ENCODE data around the gene STING1. TPM values are rescaled to one million over a fixed set of nuclear protein-coding genes. Genes with fewer than 3 reads are reported as not detected.
"Not testable (repeated sequence)": the region's sequence is repeated elsewhere in the genome, so short reads cannot be mapped to it uniquely, and the experiment has no call there.

Gene STING1
- total RNA-seq, 2 donors from 2014 or later = 6.7 to 24.4 TPM

DNA sequence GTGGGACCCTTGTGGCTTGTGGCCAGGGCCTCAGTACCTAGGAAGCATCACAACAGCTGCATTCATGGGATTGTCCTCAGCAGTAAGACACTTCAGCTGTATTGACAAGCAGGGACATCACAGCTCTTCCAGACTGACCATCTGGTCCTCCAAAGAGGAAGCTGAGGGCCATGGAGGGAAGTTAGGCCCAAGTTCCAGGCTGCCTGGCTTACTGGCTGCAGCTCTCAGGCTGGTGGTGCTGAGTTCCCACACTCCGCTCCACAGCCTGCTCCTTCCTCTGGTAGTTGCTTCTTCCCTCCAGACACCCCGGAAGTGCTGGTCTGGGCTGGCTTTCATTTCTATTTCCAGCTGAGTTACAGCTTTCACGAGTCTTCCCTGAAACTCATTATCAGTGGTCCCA lies 5.7 kb upstream of the STING1 start:
- no peak for TF ChIP-seq POLR2A (IDR thresholded peaks at IDR 0.05)
- no peak for TF ChIP-seq CTCF (IDR thresholded peaks at IDR 0.05)
- peak in 1 of 4 donors; percentile 67 for DNase-seq
- Histone ChIP-seq H3K4me3 (no peak overlapping the region), H3K4me1 (peaks cover 4% of the 10 kb centered on the region), H3K9me3 (no peaks in the 10 kb centered on the region), H3K27me3 (no peaks in the 10 kb centered on the region), H3K27ac (peak overlapping the region in 1 of 4 donors; percentile 48), H3K36me3 (replicated peaks in 1 of 2; ENCODE audit: insufficient read depth in 1 of 2, low read depth in 2 of 2) (no peaks in the 10 kb centered on the region)
- intact Hi-C loops (cut with DNase I) = no loop called here
- 78 to 93% methylated on average over 3 of the region's 3 CpGs for WGBS, 2 donors
- no peak for ATAC-seq

GRCh38 chr5:139486201-139486600 lies 3.6 kb upstream of the STING1 start:
- peaks cover 9% of the 10 kb centered on the region for H3K4me1 ChIP-seq
- no peaks in the 10 kb centered on the region for H3K9me3 ChIP-seq
- DNase-seq (no peak), ATAC-seq (no peak)
- no peak overlapping the region for H3K27ac ChIP-seq
- no peaks in the 10 kb centered on the region for H3K27me3 ChIP-seq
- H3K36me3 ChIP-seq (replicated peaks in 1 of 2; ENCODE audit: insufficient read depth in 1 of 2, low read depth in 2 of 2) = no peaks in the 10 kb centered on the region
- H3K4me3 ChIP-seq = no peak overlapping the region
- no peak for TF ChIP-seq CTCF (IDR thresholded peaks at IDR 0.05)
- TF ChIP-seq POLR2A (IDR thresholded peaks at IDR 0.05) = no peak
- WGBS, 2 donors = 78 to 84% methylated on average over 7 of the region's 7 CpGs
- intact Hi-C loops (cut with DNase I) = no loop called here

GRCh38 chr5:139482890-139483208 lies 291 bp upstream of the STING1 start:
- intact Hi-C loops (cut with DNase I); H3K27me3 ChIP-seq; H3K4me1 ChIP-seq; H3K4me3 ChIP-seq; ATAC-seq; H3K9me3 ChIP-seq; H3K36me3 ChIP-seq (replicated peaks in 1 of 2; ENCODE audit: insufficient read depth in 1 of 2, low read depth in 2 of 2); DNase-seq: not testable (repeated sequence)
- H3K27ac ChIP-seq = peak overlapping the region in 3 of 4 donors; percentile 68 to 86 (median 72)
- WGBS, 2 donors = 69 to 87% methylated on average over 6 of the region's 6 CpGs

DNA sequence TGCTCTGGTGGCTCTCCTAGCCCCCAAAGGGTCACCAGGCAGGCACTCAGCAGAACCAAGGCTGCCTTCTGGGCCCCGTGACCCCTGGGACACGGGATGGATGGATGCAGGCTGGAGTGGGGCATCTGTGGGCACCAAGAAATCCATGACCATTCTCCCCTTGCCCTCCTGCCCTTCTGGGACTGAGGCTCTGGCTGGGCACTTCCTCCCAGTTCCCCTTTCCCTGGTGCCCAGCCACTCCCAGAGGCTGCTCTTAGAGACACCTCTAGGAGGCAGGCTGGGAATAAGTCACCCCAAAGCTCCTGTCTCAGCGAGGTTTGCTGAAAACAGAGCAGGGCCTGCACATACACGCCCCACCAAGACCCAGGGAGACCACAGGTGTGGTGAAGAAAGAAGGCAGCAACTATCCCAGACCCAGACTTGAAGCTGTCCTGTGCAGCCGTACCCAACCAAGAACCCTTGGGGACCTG lies 943 bp downstream of the STING1 start:
- peak overlapping the region; percentile 33 to 86 (median 70) for H3K27ac ChIP-seq
- TF ChIP-seq POLR2A (IDR thresholded peaks at IDR 0.05) (no peak), CTCF (IDR thresholded peaks at IDR 0.05) (no peak)
- no peaks in the 10 kb centered on the region for H3K27me3 ChIP-seq
- DNase-seq (peak in 1 of 4 donors; percentile 31), ATAC-seq (peak; percentile 7)
- intact Hi-C loops (cut with DNase I) = no loop called here
- 60% methylated on average over 4 of the region's 5 CpGs; no CpG with 5 or more reads in 1 of the 2 donors for WGBS, 2 donors
- H3K36me3 ChIP-seq (replicated peaks in 1 of 2; ENCODE audit: insufficient read depth in 1 of 2, low read depth in 2 of 2) = no peaks in the 10 kb centered on the region
- no peak overlapping the region for H3K4me3 ChIP-seq
- H3K9me3 ChIP-seq = no peaks in the 10 kb centered on the region
- peaks cover 9% of the 10 kb centered on the region for H3K4me1 ChIP-seq

DNA sequence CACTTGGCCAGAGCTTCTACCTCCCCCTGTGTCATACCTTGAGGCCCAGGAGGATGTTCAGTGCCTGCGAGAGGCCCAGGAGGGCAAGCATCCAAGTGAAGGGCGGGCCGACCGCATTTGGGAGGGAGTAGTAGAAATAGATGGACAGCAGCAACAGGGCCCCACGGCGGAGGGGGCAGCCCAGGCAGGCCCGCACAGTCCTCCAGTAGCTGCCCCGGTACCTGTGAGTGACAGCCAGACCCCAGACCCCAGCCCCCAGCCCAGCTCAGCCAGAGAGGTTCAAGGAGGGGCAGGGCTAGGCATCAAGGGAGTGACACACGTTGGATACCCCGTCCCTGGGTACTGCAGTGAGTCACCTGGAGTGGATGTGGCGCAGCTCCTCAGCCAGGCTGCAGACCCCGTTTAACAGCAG lies 1.4 kb downstream of the STING1 start:
- no peak for TF ChIP-seq POLR2A (IDR thresholded peaks at IDR 0.05)
- TF ChIP-seq CTCF (IDR thresholded peaks at IDR 0.05) = no peak
- Histone ChIP-seq H3K27me3 (no peaks in the 10 kb centered on the region), H3K27ac (peak overlapping the region; percentile 33 to 86 (median 70)), H3K36me3 (replicated peaks in 1 of 2; ENCODE audit: insufficient read depth in 1 of 2, low read depth in 2 of 2) (no peaks in the 10 kb centered on the region), H3K4me1 (peaks cover 9% of the 10 kb centered on the region), H3K9me3 (no peaks in the 10 kb centered on the region), H3K4me3 (no peak overlapping the region)
- ATAC-seq (peak; percentile 10), DNase-seq (no peak)
- intact Hi-C loops (cut with DNase I) = no loop called here
- WGBS, 2 donors = 73 to 88% methylated on average over 5 to 12 of the region's 12 CpGs

GRCh38 chr5:139479729-139480128 lies 2.8 kb downstream of the STING1 start:
- WGBS, 2 donors = 97 to 100% methylated on average over 3 to 4 of the region's 4 CpGs
- intact Hi-C loops (cut with DNase I); H3K36me3 ChIP-seq (replicated peaks in 1 of 2; ENCODE audit: insufficient read depth in 1 of 2, low read depth in 2 of 2); H3K27me3 ChIP-seq; DNase-seq; H3K4me1 ChIP-seq; ATAC-seq; H3K27ac ChIP-seq; H3K4me3 ChIP-seq; H3K9me3 ChIP-seq: not testable (repeated sequence)

GRCh38 chr5:139478657-139479423 lies 3.7 kb downstream of the STING1 start:
- WGBS, 2 donors = 77 to 81% methylated on average over 9 of the region's 9 CpGs
- H3K4me1 ChIP-seq; H3K27ac ChIP-seq; intact Hi-C loops (cut with DNase I); ATAC-seq; H3K27me3 ChIP-seq; H3K9me3 ChIP-seq; DNase-seq; H3K4me3 ChIP-seq; H3K36me3 ChIP-seq (replicated peaks in 1 of 2; ENCODE audit: insufficient read depth in 1 of 2, low read depth in 2 of 2): not testable (repeated sequence)

All from body of pancreas (tissue), 4 donors.